KMS-11 (cell line): ENCODE measurements around the gene DDHD1.

Experiments
- H2AFZ ChIP-seq: fragments of 200-600 bp; sonication (generic); 2 replicates; pipeline ENCODE4 v1.6.1; 2016; ENCODE audit warnings: antibody characterized with exemption, mixed run types, low read depth
- H3K27ac ChIP-seq: fragments of 200-600 bp; sonication (generic); 2 replicates; pipeline ENCODE4 v1.6.1; 2016; ENCODE audit warnings: mild to moderate bottlenecking, mixed run types
- H3K27me3 ChIP-seq: fragments of 200-600 bp; sonication (generic); 2 replicates; pipeline ENCODE4 v1.6.1; 2017; ENCODE audit warnings: mild to moderate bottlenecking, low read depth, mixed run types, moderate library complexity; ENCODE audit not compliant: insufficient read depth
- H3K36me3 ChIP-seq: fragments of 200-600 bp; sonication (generic); 2 replicates; pipeline ENCODE4 v1.6.1; 2017; ENCODE audit warnings: mild to moderate bottlenecking, mixed run types; ENCODE audit not compliant: insufficient read depth
- H3K4me1 ChIP-seq: fragments of 200-600 bp; sonication (generic); 2 replicates; pipeline ENCODE4 v1.6.1; 2016; ENCODE audit warnings: mild to moderate bottlenecking, low read depth, mixed run types; ENCODE audit not compliant: poor library complexity, severe bottlenecking
- H3K4me2 ChIP-seq: fragments of 200-600 bp; sonication (generic); 2 replicates; pipeline ENCODE4 v1.7.0; 2016; ENCODE audit warnings: mild to moderate bottlenecking, mixed run types
- H3K4me3 ChIP-seq: fragments of 200-600 bp; sonication (generic); IDR thresholded peaks from 2 replicates; pipeline ENCODE4 v1.6.1; 2017; ENCODE audit warnings: low read depth, low read length, mixed read lengths; ENCODE audit not compliant: insufficient read depth
- H3K79me2 ChIP-seq: fragments of 200-600 bp; sonication (generic); 2 replicates; pipeline ENCODE4 v1.6.1; 2016; ENCODE audit warnings: low read depth, mixed run types; ENCODE audit not compliant: insufficient read depth
- H3K9ac ChIP-seq: fragments of 200-600 bp; sonication (generic); 2 replicates; pipeline ENCODE4 v1.6.1; 2016; ENCODE audit warnings: mild to moderate bottlenecking, mixed run types
- H4K20me1 ChIP-seq: fragments of 200-600 bp; sonication (generic); 2 replicates; pipeline ENCODE4 v1.6.1; 2016; ENCODE audit warnings: mild to moderate bottlenecking, mixed run types; ENCODE audit not compliant: insufficient read depth
- TF ChIP-seq, protein P1 (sequence below): fragments of 200-600 bp; sonication (generic); conservative IDR thresholded peaks from 2 replicates; pipeline ENCODE4 v1.6.1; 2017; ENCODE audit warnings: low read depth, mild to moderate bottlenecking, antibody characterized with exemption, low read length, moderate library complexity, mixed read lengths

DDHD1 gene

DNA sequence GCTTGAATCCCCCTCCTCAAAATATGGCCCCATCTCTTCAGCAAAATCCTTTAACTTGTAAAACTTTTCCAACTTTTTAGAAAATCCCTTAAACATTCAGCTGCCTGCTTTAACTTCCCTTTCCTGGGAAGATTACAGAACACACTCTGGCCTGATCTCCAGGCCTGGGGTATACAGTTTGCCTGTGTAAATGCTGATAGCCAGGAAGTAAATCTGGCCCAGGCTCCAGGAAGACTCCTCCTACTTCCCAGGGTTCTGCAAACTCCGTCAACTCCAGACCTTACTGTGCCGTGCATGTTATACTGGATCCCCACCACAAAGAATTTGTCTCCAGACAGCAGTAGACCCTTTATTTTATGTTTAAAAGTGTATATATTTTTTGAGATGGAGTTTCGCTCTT lies 135.3 kb downstream of the DDHD1 start:
- Histone ChIP-seq H3K79me2 (no peaks in the 10 kb centered on the region), H3K27me3 (no peaks in the 10 kb centered on the region), H3K4me3 (no peak overlapping the region), H3K9ac (no peak overlapping the region), H2AFZ (no peak overlapping the region), H3K4me2 (no peak overlapping the region), H3K27ac (no peak overlapping the region), H4K20me1 (no peaks in the 10 kb centered on the region), H3K36me3 (no peaks in the 10 kb centered on the region), H3K4me1 (no peaks in the 10 kb centered on the region)
- TF ChIP-seq, protein P1, sequence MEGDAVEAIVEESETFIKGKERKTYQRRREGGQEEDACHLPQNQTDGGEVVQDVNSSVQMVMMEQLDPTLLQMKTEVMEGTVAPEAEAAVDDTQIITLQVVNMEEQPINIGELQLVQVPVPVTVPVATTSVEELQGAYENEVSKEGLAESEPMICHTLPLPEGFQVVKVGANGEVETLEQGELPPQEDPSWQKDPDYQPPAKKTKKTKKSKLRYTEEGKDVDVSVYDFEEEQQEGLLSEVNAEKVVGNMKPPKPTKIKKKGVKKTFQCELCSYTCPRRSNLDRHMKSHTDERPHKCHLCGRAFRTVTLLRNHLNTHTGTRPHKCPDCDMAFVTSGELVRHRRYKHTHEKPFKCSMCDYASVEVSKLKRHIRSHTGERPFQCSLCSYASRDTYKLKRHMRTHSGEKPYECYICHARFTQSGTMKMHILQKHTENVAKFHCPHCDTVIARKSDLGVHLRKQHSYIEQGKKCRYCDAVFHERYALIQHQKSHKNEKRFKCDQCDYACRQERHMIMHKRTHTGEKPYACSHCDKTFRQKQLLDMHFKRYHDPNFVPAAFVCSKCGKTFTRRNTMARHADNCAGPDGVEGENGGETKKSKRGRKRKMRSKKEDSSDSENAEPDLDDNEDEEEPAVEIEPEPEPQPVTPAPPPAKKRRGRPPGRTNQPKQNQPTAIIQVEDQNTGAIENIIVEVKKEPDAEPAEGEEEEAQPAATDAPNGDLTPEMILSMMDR, result no peak

DNA sequence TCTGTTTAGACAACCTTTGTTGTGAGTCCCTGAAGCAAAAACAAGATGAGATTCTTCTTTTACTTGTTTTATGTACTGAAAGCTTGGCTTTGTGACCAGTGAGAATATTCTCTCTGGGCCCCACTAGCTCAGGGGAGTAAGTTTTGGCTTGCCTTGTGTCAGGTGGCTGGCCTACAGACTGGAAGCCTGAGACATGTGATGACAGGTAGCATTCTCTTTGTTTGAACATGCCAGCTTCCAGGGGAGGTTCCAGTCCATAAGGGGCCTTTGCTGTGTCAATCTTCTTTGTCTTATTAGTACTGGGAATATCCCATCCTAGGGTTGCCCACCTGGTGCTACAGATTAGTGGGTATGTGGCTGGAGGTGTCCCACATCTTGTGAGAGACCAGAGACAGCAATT lies 136.2 kb downstream of the DDHD1 start:
- Histone ChIP-seq H2AFZ (no peak overlapping the region), H3K79me2 (no peaks in the 10 kb centered on the region), H3K9ac (no peak overlapping the region), H3K27me3 (no peaks in the 10 kb centered on the region), H4K20me1 (no peaks in the 10 kb centered on the region), H3K27ac (no peak overlapping the region), H3K36me3 (no peaks in the 10 kb centered on the region), H3K4me3 (no peak overlapping the region), H3K4me2 (no peak overlapping the region), H3K4me1 (no peaks in the 10 kb centered on the region)
- TF ChIP-seq, protein P1, result no peak

DNA sequence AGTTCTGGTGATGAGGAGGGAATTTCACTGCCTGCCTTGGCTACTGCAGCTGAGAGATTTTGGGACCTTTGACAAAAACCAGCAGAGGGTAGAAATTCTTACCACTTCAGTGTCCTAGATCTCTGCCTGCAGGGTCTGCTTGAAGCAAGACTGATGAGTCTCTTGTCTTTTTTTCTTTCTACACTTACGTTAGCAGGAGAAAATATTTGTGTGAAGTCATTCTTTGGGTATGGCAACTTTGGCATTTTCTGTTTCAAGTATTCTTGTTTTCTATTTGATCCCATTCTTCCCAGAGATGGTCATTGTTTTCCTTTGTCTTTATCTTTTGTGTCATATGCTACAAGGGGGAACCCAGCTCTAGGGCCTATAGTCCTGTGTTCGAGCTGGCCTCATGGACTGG lies 136.6 kb downstream of the DDHD1 start:
- no peak overlapping the region for H3K9ac ChIP-seq
- no peak overlapping the region for H3K4me2 ChIP-seq
- no peak overlapping the region for H2AFZ ChIP-seq
- no peaks in the 10 kb centered on the region for H3K27me3 ChIP-seq
- H4K20me1 ChIP-seq, result no peaks in the 10 kb centered on the region
- no peak overlapping the region for H3K27ac ChIP-seq
- TF ChIP-seq, protein P1, result no peak
- no peaks in the 10 kb centered on the region for H3K79me2 ChIP-seq
- H3K4me1 ChIP-seq, result no peaks in the 10 kb centered on the region
- no peaks in the 10 kb centered on the region for H3K36me3 ChIP-seq
- no peak overlapping the region for H3K4me3 ChIP-seq

DNA sequence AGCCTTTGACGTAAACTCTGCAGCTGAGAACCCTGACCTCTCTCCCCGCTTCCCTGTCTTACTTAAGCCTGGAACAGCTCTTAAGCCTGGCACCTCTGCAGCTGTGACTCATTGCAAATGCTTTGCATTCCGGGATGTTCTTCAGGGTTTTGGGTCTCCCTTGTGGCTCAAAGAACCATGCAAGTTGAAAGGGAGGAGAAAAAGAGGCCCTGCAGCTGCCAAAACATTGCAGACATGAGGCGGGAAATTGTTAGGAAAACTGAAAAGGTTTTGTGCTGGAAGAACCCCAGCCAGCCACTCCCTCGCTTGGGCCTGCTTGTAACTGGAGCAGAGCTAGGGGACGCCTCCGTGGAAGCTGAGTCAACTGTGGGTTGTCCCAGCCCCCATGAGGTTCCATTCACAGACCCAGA lies 142.1 kb downstream of the DDHD1 start:
- no peaks in the 10 kb centered on the region for H3K4me1 ChIP-seq
- H3K27ac ChIP-seq, result no peak overlapping the region
- no peak overlapping the region for H3K9ac ChIP-seq
- no peaks in the 10 kb centered on the region for H4K20me1 ChIP-seq
- no peak overlapping the region for H3K4me3 ChIP-seq
- no peaks in the 10 kb centered on the region for H3K36me3 ChIP-seq
- H3K27me3 ChIP-seq, result no peaks in the 10 kb centered on the region
- no peak overlapping the region for H2AFZ ChIP-seq
- H3K4me2 ChIP-seq, result no peak overlapping the region
- TF ChIP-seq, protein P1, result no peak
- no peaks in the 10 kb centered on the region for H3K79me2 ChIP-seq
